ENCODE data around the gene FBXW9. TPM values are rescaled to one million over a fixed set of nuclear protein-coding genes. Genes with fewer than 3 reads are reported as not detected.

Gene FBXW9
- total and polyA plus RNA-seq, 2 of the 8 experiments (the other 6 are each of a cell fraction or from before 2014, with no cell fraction given) = 10.8 to 30.1 TPM

- TF ChIP-seq RFX5 (IDR thresholded peaks at IDR 0.05; ENCODE audit: borderline replicate concordance, low read depth, low read length) = no peak
- TF ChIP-seq EZH2 (IDR thresholded peaks at IDR 0.05; ENCODE audit: low read depth, low read length, severe bottlenecking) = no peak
- TF ChIP-seq FOSL1 (IDR thresholded peaks at IDR 0.05; ENCODE audit: insufficient read depth, low read depth, low read length) = no peak
- TF ChIP-seq MAFK (IDR thresholded peaks at IDR 0.05; ENCODE audit: low read depth, low read length) = no peak
- TF ChIP-seq BCL11A (IDR thresholded peaks at IDR 0.05; ENCODE audit: low read depth in 2 of 2, low read length in 2 of 2) = no peak
- no peak for TF ChIP-seq KDM5A (IDR thresholded peaks at IDR 0.05; ENCODE audit: low read length)
- no peak for TF ChIP-seq GTF2F1 (IDR thresholded peaks at IDR 0.05; ENCODE audit: borderline replicate concordance, low read depth, low read length)
- no peak for TF ChIP-seq CTBP2 (IDR thresholded peaks at IDR 0.05; ENCODE audit: borderline replicate concordance, insufficient read depth, insufficient read length, low read length)
- TF ChIP-seq MAX (IDR thresholded peaks at IDR 0.05) = peak; percentile 99
- TF ChIP-seq ZNF274 (IDR thresholded peaks at IDR 0.05; ENCODE audit: borderline replicate concordance, extremely low read depth, low read length) = no peak
- no peak for TF ChIP-seq RBBP5 (IDR thresholded peaks at IDR 0.05; ENCODE audit: borderline replicate concordance, low read depth, low read length)
- no peak for TF ChIP-seq SAP30 (IDR thresholded peaks at IDR 0.05; ENCODE audit: insufficient read depth, insufficient replicate concordance, low read length)
- no peak for TF ChIP-seq SP2 (IDR thresholded peaks at IDR 0.05; ENCODE audit: low read length)
These were observed 39.4 kb downstream of the FBXW9 start (continued) for GRCh38 chr19:12656899-12657571.

All from H1 (cell line).